ENCODE data around the gene MMP7.

Gene MMP7

DNA sequence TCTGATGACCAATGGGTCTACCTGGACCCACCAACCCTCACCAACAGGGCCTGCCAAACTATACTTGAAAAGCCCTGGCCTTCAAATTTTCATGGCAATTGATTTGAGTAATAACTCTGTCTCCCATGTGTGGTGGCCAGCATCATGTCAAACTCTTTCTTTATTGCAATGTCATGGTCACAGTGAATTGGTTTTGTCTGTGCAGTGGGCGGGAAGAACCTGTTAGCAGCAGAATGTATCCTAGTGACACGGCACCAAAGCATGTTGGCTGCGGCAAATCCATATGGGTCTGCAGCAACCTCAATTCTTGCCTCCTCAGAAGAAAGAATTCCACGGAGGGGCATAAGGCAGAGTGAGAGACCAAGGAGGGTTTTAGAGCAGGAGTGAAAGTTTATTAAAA lies 58.4 kb downstream of the MMP7 start:
- Histone ChIP-seq H3K9me3 (ENCODE audit: control insufficient read depth, low read depth, low read length) (no peaks in the 10 kb centered on the region), H3K4me1 (ENCODE audit: control insufficient read depth, low read depth, low read length) (peaks cover 13% of the 10 kb centered on the region), H3K27ac (ENCODE audit: low read length) (no peak overlapping the region), H3K4me3 (ENCODE audit: low read length) (no peak overlapping the region), H3K9ac (ENCODE audit: low read length) (no peak overlapping the region), H3K36me3 (ENCODE audit: control insufficient read depth, low read depth, low read length) (no peaks in the 10 kb centered on the region), H3K27me3 (ENCODE audit: control insufficient read depth, insufficient read depth, low read length) (no peaks in the 10 kb centered on the region)

DNA sequence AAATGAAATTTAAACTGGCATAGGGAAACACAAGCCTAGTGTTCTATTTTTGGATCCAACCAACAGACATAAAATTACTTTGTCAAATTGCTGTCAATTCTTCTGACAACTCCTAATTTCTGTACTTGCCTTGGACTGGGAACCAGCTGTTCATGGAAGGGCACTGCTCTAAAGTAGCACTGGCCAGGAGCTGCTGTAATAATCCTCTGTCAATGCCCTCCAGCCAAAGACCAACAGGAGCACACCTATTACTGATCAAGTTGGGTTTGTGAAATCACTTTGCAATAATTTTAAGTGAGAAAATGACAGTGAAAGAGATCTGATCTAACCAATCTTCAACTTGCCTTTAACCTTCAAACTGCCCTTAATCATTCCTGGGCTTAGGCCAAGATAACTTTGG lies 59.1 kb downstream of the MMP7 start:
- H3K9me3 ChIP-seq (ENCODE audit: control insufficient read depth, low read depth, low read length): no peaks in the 10 kb centered on the region
- H3K27me3 ChIP-seq (ENCODE audit: control insufficient read depth, insufficient read depth, low read length): no peaks in the 10 kb centered on the region
- H3K36me3 ChIP-seq (ENCODE audit: control insufficient read depth, low read depth, low read length): no peaks in the 10 kb centered on the region
- no peak overlapping the region for H3K9ac ChIP-seq (ENCODE audit: low read length)
- no peak overlapping the region for H3K4me3 ChIP-seq (ENCODE audit: low read length)
- no peak overlapping the region for H3K27ac ChIP-seq (ENCODE audit: low read length)
- peaks cover 6% of the 10 kb centered on the region for H3K4me1 ChIP-seq (ENCODE audit: control insufficient read depth, low read depth, low read length)

Measured in iPS-18a (cell line).